ENCODE results near the gene NR2C1.

- TF ChIP-seq CTCF (IDR thresholded peaks at IDR 0.05), result no peak
- TF ChIP-seq EZH2 (IDR thresholded peaks at IDR 0.05), result no peak
- no peak for TF ChIP-seq EZH2phosphoT487 (IDR thresholded peaks at IDR 0.05)
These were observed 10.5 kb upstream of the NR2C1 start for GRCh38 chr12:95083938-95084337.

Data from neural progenitor cell (in vitro differentiated cells).